Left ventricle myocardium inferior (tissue), 1 donor: ENCODE results near the gene GPR42. TPM values are rescaled to one million over a fixed set of nuclear protein-coding genes. Genes with fewer than 3 reads are reported as not detected.

Experiments
- DNase-seq: peaks from one replicate; pipeline ENCODE4 v3.0.0-alpha.2; 2020
- H3K27ac ChIP-seq: fragments of 200-600 bp; replicated peaks from 2 replicates; pipeline ENCODE4 v1.8.0; 2021
- H3K27me3 ChIP-seq: fragments of 200-600 bp; 2 replicates; pipeline ENCODE4 v1.8.0; 2021; ENCODE audit warnings: low read depth
- H3K36me3 ChIP-seq: fragments of 200-600 bp; 2 replicates; pipeline ENCODE4 v1.8.0; 2021
- H3K4me1 ChIP-seq: fragments of 200-600 bp; 2 replicates; pipeline ENCODE4 v1.8.0; 2021
- H3K4me3 ChIP-seq: fragments of 200-600 bp; 2 replicates; pipeline ENCODE4 v1.8.0; 2021; ENCODE audit warnings: mild to moderate bottlenecking, moderate library complexity
- H3K9me3 ChIP-seq: fragments of 200-600 bp; replicated peaks from 2 replicates; pipeline ENCODE4 v1.8.0; 2021
- intact Hi-C: fragments of 100-400 bp; cut with micrococcal nuclease; formaldehyde crosslinking; loops from one replicate; pipeline ENCODE4 v1.11.0; 2022
- total RNA-seq: library from RNA; stranded (reverse); fragmentation: NEBNext Ultra II Directional; extraction: Animal tissue kit (Norgen Biotek cat#: 25700); gene quantifications from one replicate; pipeline ENCODE4 v1.2.1, GENCODE V29; 2021
- TF ChIP-seq, protein P1 (sequence below): fragments of 200-600 bp; IDR thresholded peaks from 2 replicates; pipeline ENCODE4 v1.8.0; 2021; ENCODE audit warnings: antibody characterized with exemption, mild to moderate bottlenecking, borderline replicate concordance
- donor health status: DM: no; HTN: yes; CAD: no; lungs with severe emphysema.

Gene GPR42
- total RNA-seq, 1 donor from 2014 or later = not detected

DNA sequence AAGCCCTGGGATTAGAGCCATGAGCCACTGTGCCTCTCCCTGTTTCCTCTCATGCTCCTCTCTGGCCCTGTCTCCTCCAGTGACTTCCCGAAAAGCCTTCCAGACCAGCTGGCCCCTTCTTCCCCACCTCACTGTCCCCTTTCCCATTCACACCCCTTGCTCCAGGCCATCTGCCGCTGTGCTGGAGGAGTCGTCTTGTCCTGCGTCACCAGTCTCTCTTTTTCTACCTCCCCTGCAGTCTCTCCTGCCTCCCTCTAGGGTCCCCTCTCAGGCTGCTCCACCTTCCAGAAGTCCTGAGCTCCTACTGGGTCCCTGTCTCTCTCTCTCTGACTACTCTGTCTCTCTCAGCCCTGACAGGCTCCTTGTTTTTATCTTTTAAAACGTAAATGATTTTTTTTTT lies 28.4 kb upstream of the GPR42 start:
- Histone ChIP-seq H3K36me3 (no peaks in the 10 kb centered on the region), H3K9me3 (no peaks in the 10 kb centered on the region), H3K27ac (no peak overlapping the region), H3K4me1 (no peaks in the 10 kb centered on the region), H3K27me3 (peaks cover 56% of the 10 kb centered on the region), H3K4me3 (no peak overlapping the region)
- TF ChIP-seq, protein P1, sequence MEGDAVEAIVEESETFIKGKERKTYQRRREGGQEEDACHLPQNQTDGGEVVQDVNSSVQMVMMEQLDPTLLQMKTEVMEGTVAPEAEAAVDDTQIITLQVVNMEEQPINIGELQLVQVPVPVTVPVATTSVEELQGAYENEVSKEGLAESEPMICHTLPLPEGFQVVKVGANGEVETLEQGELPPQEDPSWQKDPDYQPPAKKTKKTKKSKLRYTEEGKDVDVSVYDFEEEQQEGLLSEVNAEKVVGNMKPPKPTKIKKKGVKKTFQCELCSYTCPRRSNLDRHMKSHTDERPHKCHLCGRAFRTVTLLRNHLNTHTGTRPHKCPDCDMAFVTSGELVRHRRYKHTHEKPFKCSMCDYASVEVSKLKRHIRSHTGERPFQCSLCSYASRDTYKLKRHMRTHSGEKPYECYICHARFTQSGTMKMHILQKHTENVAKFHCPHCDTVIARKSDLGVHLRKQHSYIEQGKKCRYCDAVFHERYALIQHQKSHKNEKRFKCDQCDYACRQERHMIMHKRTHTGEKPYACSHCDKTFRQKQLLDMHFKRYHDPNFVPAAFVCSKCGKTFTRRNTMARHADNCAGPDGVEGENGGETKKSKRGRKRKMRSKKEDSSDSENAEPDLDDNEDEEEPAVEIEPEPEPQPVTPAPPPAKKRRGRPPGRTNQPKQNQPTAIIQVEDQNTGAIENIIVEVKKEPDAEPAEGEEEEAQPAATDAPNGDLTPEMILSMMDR = no peak
- no peak for DNase-seq
- intact Hi-C loops = no loop called here

GRCh38 chr19:35344511-35345031 lies 26.3 kb upstream of the GPR42 start:
- TF ChIP-seq, protein P1 = no peak
- H3K9me3 ChIP-seq = no peaks in the 10 kb centered on the region
- no peak overlapping the region for H3K27ac ChIP-seq
- peaks cover 49% of the 10 kb centered on the region for H3K27me3 ChIP-seq
- H3K4me3 ChIP-seq = no peak overlapping the region
- no peaks in the 10 kb centered on the region for H3K36me3 ChIP-seq
- intact Hi-C loops = no loop called here
- no peaks in the 10 kb centered on the region for H3K4me1 ChIP-seq
- DNase-seq = no peak

GRCh38 chr19:35345671-35346111 lies 25.2 kb upstream of the GPR42 start:
- no peaks in the 10 kb centered on the region for H3K9me3 ChIP-seq
- H3K27ac ChIP-seq = no peak overlapping the region
- TF ChIP-seq, protein P1 = no peak
- no peaks in the 10 kb centered on the region for H3K36me3 ChIP-seq
- no peak overlapping the region for H3K4me3 ChIP-seq
- H3K27me3 ChIP-seq = peaks cover 57% of the 10 kb centered on the region
- no peak for DNase-seq
- intact Hi-C loops = no loop called here
- H3K4me1 ChIP-seq = no peaks in the 10 kb centered on the region

DNA sequence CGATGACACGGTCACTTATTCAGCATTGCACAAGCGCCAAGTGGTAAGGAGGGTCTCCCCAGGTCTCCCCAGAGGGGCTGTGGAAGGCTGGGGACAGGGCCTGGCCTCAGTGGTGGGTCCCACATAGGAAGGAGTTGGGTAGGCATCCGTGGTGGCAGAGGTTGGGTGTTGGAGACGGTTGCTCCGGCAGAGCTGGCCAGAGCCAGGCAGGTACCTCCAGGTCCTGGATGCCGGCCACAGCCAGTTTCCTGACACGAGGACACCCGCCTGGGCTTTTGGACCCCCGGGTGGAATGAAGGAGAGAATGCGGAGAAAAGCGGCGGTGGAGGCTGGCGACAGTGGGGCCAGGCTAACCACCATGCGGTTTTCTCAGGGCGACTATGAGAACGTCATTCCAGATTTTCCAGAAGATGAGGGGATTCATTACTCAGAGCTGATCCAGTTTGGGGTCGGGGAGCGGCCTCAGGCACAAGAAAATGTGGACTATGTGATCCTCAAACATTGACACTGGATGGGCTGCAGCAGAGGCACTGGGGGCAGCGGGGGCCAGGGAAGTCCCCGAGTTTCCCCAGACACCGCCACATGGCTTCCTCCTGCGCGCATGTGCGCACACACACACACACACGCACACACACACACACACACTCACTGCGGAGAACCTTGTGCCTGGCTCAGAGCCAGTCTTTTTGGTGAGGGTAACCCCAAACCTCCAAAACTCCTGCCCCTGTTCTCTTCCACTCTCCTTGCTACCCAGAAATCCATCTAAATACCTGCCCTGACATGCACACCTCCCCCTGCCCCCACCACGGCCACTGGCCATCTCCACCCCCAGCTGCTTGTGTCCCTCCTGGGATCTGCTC lies 24.4 kb upstream of the GPR42 start:
- Histone ChIP-seq H3K36me3 (no peaks in the 10 kb centered on the region), H3K27me3 (peaks cover 61% of the 10 kb centered on the region), H3K4me1 (no peaks in the 10 kb centered on the region), H3K27ac (no peak overlapping the region), H3K9me3 (no peaks in the 10 kb centered on the region), H3K4me3 (no peak overlapping the region)
- intact Hi-C loops = no loop called here
- DNase-seq = no peak
- TF ChIP-seq, protein P1 = no peak

DNA sequence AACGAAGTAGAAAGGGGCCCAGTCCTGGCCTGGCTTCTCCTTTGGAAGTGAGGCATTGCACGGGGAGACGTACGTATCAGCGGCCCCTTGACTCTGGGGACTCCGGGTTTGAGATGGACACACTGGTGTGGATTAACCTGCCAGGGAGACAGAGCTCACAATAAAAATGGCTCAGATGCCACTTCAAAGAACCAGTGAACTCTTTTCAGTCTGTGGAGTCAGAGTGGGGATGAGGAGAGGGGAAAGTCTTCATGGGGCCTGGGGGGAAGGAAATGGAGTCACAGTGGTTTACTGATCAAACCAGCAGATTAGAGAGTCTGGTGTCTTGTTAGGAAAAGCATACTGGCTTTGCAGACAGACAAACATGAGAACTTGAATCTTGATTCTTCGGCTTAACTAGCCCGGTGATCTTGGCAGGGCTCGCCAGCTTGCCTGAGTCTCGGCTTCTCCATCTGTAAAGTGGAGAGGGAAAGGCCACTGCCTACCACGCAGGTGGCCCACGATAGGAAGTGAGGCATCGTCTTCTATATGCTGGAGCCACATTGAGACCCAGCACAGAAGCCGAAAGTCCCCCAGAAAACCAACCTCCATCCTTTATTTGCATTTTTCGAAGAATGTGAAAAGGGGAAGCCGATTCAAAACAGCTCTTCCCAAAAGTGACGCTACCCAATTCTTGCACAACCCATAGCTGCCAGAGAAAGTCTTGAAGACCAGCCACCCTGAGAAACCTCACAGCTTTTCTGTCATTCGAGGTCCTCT lies 23.5 kb upstream of the GPR42 start, which contains the start of gene FFAR1:
Gene FFAR1 (plus strand): TSS at position 732 of the 759 bp plus-strand sequence. CDS start 3,650 bp downstream, outside the sequence.
- no peak within 1 kb of the TSS for H3K27ac ChIP-seq

More for the DNA sequence above, 23.5 kb upstream of the GPR42 start, which contains the start of gene FFAR1:
- intact Hi-C loops = no loop called here
- TF ChIP-seq, protein P1 = no peak
- Histone ChIP-seq H3K4me3 (no peak within 1 kb of the TSS), H3K4me1 (peaks cover under 1% of the 10 kb centered on the region), H3K9me3 (no peaks in the 10 kb centered on the region), H3K27me3 (peaks cover 70% of the 10 kb centered on the region), H3K36me3 (no peaks in the 10 kb centered on the region)
- no peak for DNase-seq
